ENCODE measurements around the gene LRRC9. TPM values are rescaled to one million over a fixed set of nuclear protein-coding genes. Genes with fewer than 3 reads are reported as not detected.

Gene LRRC9
- total and polyA plus RNA-seq, 2 of the 13 experiments (the other 11 are each of a cell fraction or from before 2014, with no cell fraction given) = 0.08 to 0.18 TPM

DNA sequence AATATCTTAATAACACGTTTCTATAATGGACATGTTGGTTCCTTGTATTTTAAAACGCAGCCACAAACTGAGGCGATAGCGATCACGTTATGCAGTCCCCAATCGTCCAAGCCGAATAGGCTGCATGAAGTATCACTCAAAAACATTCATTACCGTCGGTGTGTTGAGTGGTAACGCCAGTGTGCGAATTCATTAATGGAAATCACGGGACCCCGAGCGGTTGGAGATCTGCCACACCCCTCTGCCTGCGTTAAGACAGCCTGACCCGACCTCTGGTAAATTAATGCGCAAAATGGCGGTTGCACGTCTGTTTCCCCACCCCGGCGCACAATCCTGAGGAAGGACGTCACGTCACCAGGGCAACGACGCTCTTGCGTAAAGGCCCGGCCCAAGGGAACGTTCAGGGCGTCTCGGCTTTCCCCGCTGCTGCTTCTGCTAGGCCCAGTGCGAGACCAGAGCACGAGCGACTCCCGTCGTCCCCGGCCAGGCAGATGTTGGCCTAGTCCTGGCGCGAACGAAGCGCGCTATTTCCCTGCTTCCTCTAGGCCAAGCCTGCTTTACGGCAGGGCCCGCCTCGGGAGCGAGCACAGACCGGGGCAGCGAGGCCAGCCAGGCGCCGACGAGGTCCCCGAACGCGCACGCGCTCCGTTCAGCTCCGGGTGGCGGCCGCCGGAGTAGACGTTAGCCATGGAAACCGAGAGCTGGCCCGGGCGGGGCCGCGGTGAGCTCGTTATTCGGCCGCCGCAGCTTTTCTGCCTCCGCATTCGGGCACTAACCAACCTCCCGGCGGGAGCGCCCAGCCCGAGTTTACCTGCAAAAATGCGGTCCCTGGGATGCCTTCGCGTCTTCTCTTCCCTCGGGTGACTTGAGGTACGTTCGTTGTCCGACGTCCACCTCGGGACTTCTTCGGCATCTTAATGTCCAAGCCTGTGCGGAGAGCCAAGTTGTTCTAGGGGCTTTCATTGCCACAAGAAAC lies 171.9 kb downstream of the LRRC9 start, which contains the start of gene PCNX4 (continued):
- TF ChIP-seq PAX8 (CRISPR knock-in tag; IDR thresholded peaks at IDR 0.05; ENCODE audit: borderline replicate concordance) = peak; percentile 99
- no peak for TF ChIP-seq AGO1 (IDR thresholded peaks at IDR 0.05; ENCODE audit: low read depth, low read length, poor library complexity, severe bottlenecking)
- 0 out of 2 replicates have a peak, but pooled peaks have one; percentile 47 for TF ChIP-seq RCOR2 (CRISPR knock-in tag; IDR thresholded peaks at IDR 0.05)
- TF ChIP-seq ZNF331 (CRISPR knock-in tag; IDR thresholded peaks at IDR 0.05) = peak; percentile 92
- peak; percentile 92 for TF ChIP-seq DBP (CRISPR knock-in tag; IDR thresholded peaks at IDR 0.05; ENCODE audit: not compliant biosample characterization)
- no peak for TF ChIP-seq GRHL1 (CRISPR knock-in tag; conservative IDR thresholded peaks at IDR 0.05)
- peak; percentile 90 for TF ChIP-seq TFDP2 (CRISPR knock-in tag; IDR thresholded peaks at IDR 0.05)
- TF ChIP-seq, protein P1, sequence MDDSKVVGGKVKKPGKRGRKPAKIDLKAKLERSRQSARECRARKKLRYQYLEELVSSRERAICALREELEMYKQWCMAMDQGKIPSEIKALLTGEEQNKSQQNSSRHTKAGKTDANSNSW (CRISPR knock-in tag; IDR thresholded peaks at IDR 0.05; ENCODE audit: borderline replicate concordance) = peak; percentile 92; the same call in 1 of the 2 replicates
- 0 out of 2 replicates have a peak, but pooled peaks have one; percentile 48 for TF ChIP-seq CC2D1A (CRISPR knock-in tag; IDR thresholded peaks at IDR 0.05)
- TF ChIP-seq ZNF749 (CRISPR knock-in tag; IDR thresholded peaks at IDR 0.05; ENCODE audit: borderline replicate concordance) = peak; percentile 98
- TF ChIP-seq GABPB1 (CRISPR knock-in tag; IDR thresholded peaks at IDR 0.05) = peak; percentile 92
- TF ChIP-seq ZKSCAN5 (CRISPR knock-in tag; IDR thresholded peaks at IDR 0.05) = no peak
- TF ChIP-seq IRF1 (CRISPR knock-in tag; IDR thresholded peaks at IDR 0.05; ENCODE audit: low read depth) = peak; percentile 80; the same call in 1 of the 2 replicates
- TF ChIP-seq NPAS2 (CRISPR knock-in tag; IDR thresholded peaks at IDR 0.05; ENCODE audit: borderline replicate concordance) = no peak
- no peak for TF ChIP-seq SETDB1 (CRISPR knock-in tag; IDR thresholded peaks at IDR 0.05; ENCODE audit: borderline replicate concordance)
- peak; percentile 94 for TF ChIP-seq POLR2G (IDR thresholded peaks at IDR 0.05; ENCODE audit: low read depth, low read length)
- peak; percentile 88; the same call in 1 of the 2 replicates for TF ChIP-seq ZNF101 (CRISPR knock-in tag; IDR thresholded peaks at IDR 0.05; ENCODE audit: borderline replicate concordance, low read depth)
- peak; percentile 95 for TF ChIP-seq NFATC3 (CRISPR knock-in tag; IDR thresholded peaks at IDR 0.05)
- no peak; the same call in 1 of the 2 replicates for TF ChIP-seq GPN1 (CRISPR knock-in tag; IDR thresholded peaks at IDR 0.05; ENCODE audit: borderline replicate concordance)
- no peak for TF ChIP-seq ZNF20 (CRISPR knock-in tag; IDR thresholded peaks at IDR 0.05)
- no peak for TF ChIP-seq NBN (conservative IDR thresholded peaks at IDR 0.05)
- peak; percentile 49; the same call in 1 of the 2 replicates for TF ChIP-seq NFYB (CRISPR knock-in tag; IDR thresholded peaks at IDR 0.05)

Data from HepG2 (cell line).